ENCODE results near the gene EP400. TPM values are rescaled to one million over a fixed set of nuclear protein-coding genes. Genes with fewer than 3 reads are reported as not detected.
A peak's percentile ranks its signal among the peaks of the same experiment; 100 is the strongest.

EP400 gene
- total and polyA plus RNA-seq, 7 donors, result 8.0 to 24.5 (median 18.4) TPM

- Histone ChIP-seq H3K36me3 (ENCODE audit: insufficient read depth in 1 of 2, low read depth in 1 of 2) (peaks cover 0 to 84% of the 10 kb centered on the region in 2 donors), H3K27me3 (ENCODE audit: insufficient read depth in 3 of 3, low read length in 2 of 3) (no peaks in the 10 kb centered on the region), H3K9me3 (no peaks in the 10 kb centered on the region), H3K27ac (no peak overlapping the region), H3K4me3 (no peak overlapping the region), H3K4me1 (no peaks in the 10 kb centered on the region)
- WGBS, 3 donors, result 88 to 96% (median 90%) methylated on average over 10 of the region's 10 CpGs
- no peak for DNase-seq
- no peak for TF ChIP-seq CTCF (IDR thresholded peaks at IDR 0.05)
- intact Hi-C loops (cut with DNase I), result no loop called here
- no peak for ATAC-seq
These were observed 127.0 kb downstream of the EP400 start for GRCh38 chr12:132076711-132077110.

- no peak for TF ChIP-seq CTCF (IDR thresholded peaks at IDR 0.05)
- H3K27me3 ChIP-seq (ENCODE audit: insufficient read depth in 3 of 3, low read length in 2 of 3), result no peaks in the 10 kb centered on the region
- WGBS, 3 donors, result 85 to 91% (median 87%) methylated on average over 29 of the region's 29 CpGs
- no peaks in the 10 kb centered on the region for H3K9me3 ChIP-seq
- DNase-seq (no peak), ATAC-seq (no peak)
- intact Hi-C loops (cut with DNase I), result no loop called here
- no peak overlapping the region for H3K4me3 ChIP-seq
- peaks cover 0 to 76% of the 10 kb centered on the region in 2 donors for H3K36me3 ChIP-seq (ENCODE audit: insufficient read depth in 1 of 2, low read depth in 1 of 2)
- no peak overlapping the region for H3K27ac ChIP-seq
- no peaks in the 10 kb centered on the region for H3K4me1 ChIP-seq
These were observed 127.8 kb downstream of the EP400 start for GRCh38 chr12:132077322-132078100.

- Histone ChIP-seq H3K27ac (no peak overlapping the region), H3K9me3 (no peaks in the 10 kb centered on the region), H3K27me3 (ENCODE audit: insufficient read depth in 3 of 3, low read length in 2 of 3) (no peaks in the 10 kb centered on the region), H3K4me3 (no peak overlapping the region), H3K4me1 (peaks cover under 1% of the 10 kb centered on the region), H3K36me3 (ENCODE audit: insufficient read depth in 1 of 2, low read depth in 1 of 2) (peaks cover 0 to 70% of the 10 kb centered on the region in 2 donors)
- peak in 2 of 4 donors; percentile 31 to 35 for ATAC-seq
- TF ChIP-seq CTCF (IDR thresholded peaks at IDR 0.05), result no peak
- DNase-seq, result no peak
- intact Hi-C loops (cut with DNase I), result no loop called here
- 45 to 59% (median 57%) methylated on average over 6 of the region's 6 CpGs for WGBS, 3 donors
These were observed 128.4 kb downstream of the EP400 start for GRCh38 chr12:132078190-132078589.

DNA sequence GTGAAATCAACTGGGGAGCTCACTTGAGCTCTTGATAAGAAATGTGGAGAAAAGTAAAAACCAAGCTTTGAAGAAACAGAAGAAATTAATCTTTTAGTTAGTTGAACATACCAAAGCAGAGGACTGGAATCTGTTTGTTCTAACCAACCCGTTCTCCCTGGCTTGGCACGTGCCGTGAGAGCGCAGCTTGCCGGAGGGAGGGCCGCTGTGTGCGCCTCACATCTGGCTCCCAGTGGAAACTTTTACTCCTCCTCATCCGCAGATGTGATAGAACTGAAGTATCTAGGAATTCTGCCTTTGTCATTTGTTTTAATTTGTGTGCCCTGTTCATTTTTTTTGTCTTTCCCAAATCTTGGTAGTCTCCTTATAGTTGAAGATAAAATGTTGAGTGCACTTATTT, 129.5 kb downstream of the EP400 start:
- Histone ChIP-seq H3K36me3 (ENCODE audit: insufficient read depth in 1 of 2, low read depth in 1 of 2) (peaks cover 0 to 60% of the 10 kb centered on the region in 2 donors), H3K4me3 (no peak overlapping the region), H3K27ac (no peak overlapping the region), H3K27me3 (ENCODE audit: insufficient read depth in 3 of 3, low read length in 2 of 3) (no peaks in the 10 kb centered on the region), H3K4me1 (peaks cover 5% of the 10 kb centered on the region), H3K9me3 (no peaks in the 10 kb centered on the region)
- TF ChIP-seq CTCF (IDR thresholded peaks at IDR 0.05), result no peak
- 81 to 85% (median 84%) methylated on average over 8 of the region's 8 CpGs for WGBS, 3 donors
- no peak for ATAC-seq
- intact Hi-C loops (cut with DNase I), result no loop called here
- no peak for DNase-seq
